SJSA1 (cell line): ENCODE results near the gene MRTO4. TPM values are rescaled to one million over a fixed set of nuclear protein-coding genes. Genes with fewer than 3 reads are reported as not detected.

Source experiments
- DNase-seq, 2 experiments: peaks; one replicate each; pipeline ENCODE4 v3.0.0-alpha.2; 2015 to 2020; ENCODE audit warnings: low spot score in 2 of 2, low read depth in 1 of 2
- H3K27ac ChIP-seq: fragments of 250-450 bp; sonication (Bioruptor Pico); 2 replicates; pipeline ENCODE4 v1.5.1; 2020; ENCODE audit warnings: mild to moderate bottlenecking, moderate library complexity
- H3K27me3 ChIP-seq: fragments of 250-450 bp; sonication (Bioruptor Pico); replicated peaks from 2 replicates; pipeline ENCODE4 v1.5.1; 2020; ENCODE audit warnings: mild to moderate bottlenecking, moderate library complexity
- H3K36me3 ChIP-seq: fragments of 250-450 bp; sonication (Bioruptor Pico); 2 replicates; pipeline ENCODE4 v1.5.1; 2020; ENCODE audit warnings: mild to moderate bottlenecking
- H3K4me1 ChIP-seq: fragments of 250-450 bp; sonication (Bioruptor Pico); replicated peaks from 2 replicates; pipeline ENCODE4 v1.6.1; 2021; ENCODE audit warnings: mild to moderate bottlenecking
- H3K4me3 ChIP-seq: fragments of 250-450 bp; sonication (Bioruptor Pico); 2 replicates; pipeline ENCODE4 v1.5.1; 2020; ENCODE audit warnings: mild to moderate bottlenecking
- H3K9me3 ChIP-seq: fragments of 250-450 bp; sonication (Bioruptor Pico); replicated peaks from 2 replicates; pipeline ENCODE4 v1.5.1; 2020; ENCODE audit warnings: mild to moderate bottlenecking
- total RNA-seq: library from RNA; depleted of rRNA; stranded (reverse); fragments of >200 nt; shearing (Covaris generic); gene quantifications from 2 replicates; pipeline ENCODE4 v1.2.3, GENCODE V29; 2014; rRNA removed

MRTO4 gene
- 59.9 and 60.0 TPM in 2 replicates for total RNA-seq

- Histone ChIP-seq H3K4me3 (peak within 1 kb of the TSS; percentile 80), H3K9me3 (no peaks in the 10 kb centered on the region), H3K27ac (peak within 1 kb of the TSS; percentile 90), H3K4me1 (peaks cover 18% of the 10 kb centered on the region), H3K36me3 (peaks cover 37% of the 10 kb centered on the region), H3K27me3 (no peaks in the 10 kb centered on the region)
- peak; percentile 89 to 92 for DNase-seq
These were observed at the start of gene MRTO4, which contains the start of gene EMC1 for GRCh38 chr1:19251305-19252196. Gene MRTO4 (plus strand): TSS chr1:19251805. CDS start chr1:19251836, 31 bp downstream. Gene EMC1 (minus strand): TSS chr1:19251524. CDS start chr1:19251509, 15 bp downstream.

- Histone ChIP-seq H3K36me3 (peaks cover 64% of the 10 kb centered on the region), H3K27ac (no peak overlapping the region), H3K27me3 (no peaks in the 10 kb centered on the region), H3K4me3 (no peak overlapping the region), H3K9me3 (no peaks in the 10 kb centered on the region), H3K4me1 (peaks cover 17% of the 10 kb centered on the region)
- no peak for DNase-seq
These were observed 49.2 kb upstream of the MRTO4 start for GRCh38 chr1:19202396-19202795.

- Histone ChIP-seq H3K9me3 (no peaks in the 10 kb centered on the region), H3K36me3 (peaks cover 60% of the 10 kb centered on the region), H3K4me1 (peaks cover 24% of the 10 kb centered on the region), H3K4me3 (no peak overlapping the region), H3K27me3 (no peaks in the 10 kb centered on the region), H3K27ac (no peak overlapping the region)
- DNase-seq, result no peak
These were observed 48.2 kb upstream of the MRTO4 start for GRCh38 chr1:19203440-19203839.

GRCh38 chr1:19204446-19205266, 46.9 kb upstream of the MRTO4 start:
- H3K27me3 ChIP-seq, result no peaks in the 10 kb centered on the region
- H3K27ac ChIP-seq, result no peak overlapping the region
- DNase-seq, result no peak
- H3K4me1 ChIP-seq, result peaks cover 26% of the 10 kb centered on the region
- no peaks in the 10 kb centered on the region for H3K9me3 ChIP-seq
- no peak overlapping the region for H3K4me3 ChIP-seq
- peaks cover 51% of the 10 kb centered on the region for H3K36me3 ChIP-seq

GRCh38 chr1:19205403-19205802, 46.2 kb upstream of the MRTO4 start:
- no peak overlapping the region for H3K4me3 ChIP-seq
- no peaks in the 10 kb centered on the region for H3K9me3 ChIP-seq
- peaks cover 26% of the 10 kb centered on the region for H3K4me1 ChIP-seq
- H3K27ac ChIP-seq, result no peak overlapping the region
- H3K27me3 ChIP-seq, result no peaks in the 10 kb centered on the region
- H3K36me3 ChIP-seq, result peaks cover 47% of the 10 kb centered on the region
- DNase-seq, result no peak

GRCh38 chr1:19205845-19206244, 45.8 kb upstream of the MRTO4 start:
- Histone ChIP-seq H3K4me3 (no peak overlapping the region), H3K27ac (no peak overlapping the region), H3K9me3 (no peaks in the 10 kb centered on the region), H3K27me3 (no peaks in the 10 kb centered on the region), H3K4me1 (peaks cover 27% of the 10 kb centered on the region), H3K36me3 (peaks cover 43% of the 10 kb centered on the region)
- no peak for DNase-seq

GRCh38 chr1:19206947-19207346, 44.7 kb upstream of the MRTO4 start:
- H3K4me1 ChIP-seq, result peaks cover 34% of the 10 kb centered on the region
- peaks cover 32% of the 10 kb centered on the region for H3K36me3 ChIP-seq

GRCh38 chr1:19208710-19209438, 42.7 kb upstream of the MRTO4 start:
- Histone ChIP-seq H3K4me3 (peak overlapping the region; percentile 92), H3K27ac (peak overlapping the region; percentile 88), H3K4me1 (peaks cover 25% of the 10 kb centered on the region), H3K36me3 (peaks cover 32% of the 10 kb centered on the region), H3K9me3 (no peaks in the 10 kb centered on the region), H3K27me3 (no peaks in the 10 kb centered on the region)
- DNase-seq, result peak in 1 of 2 experiments; percentile 50

More at GRCh38 chr1:19206947-19207346, 44.7 kb upstream of the MRTO4 start:
- H3K27ac ChIP-seq, result no peak overlapping the region
- no peaks in the 10 kb centered on the region for H3K9me3 ChIP-seq
- no peaks in the 10 kb centered on the region for H3K27me3 ChIP-seq
- no peak overlapping the region for H3K4me3 ChIP-seq
- DNase-seq, result no peak

- DNase-seq, result peak in 1 of 2 experiments; percentile 62
- H3K9me3 ChIP-seq, result no peaks in the 10 kb centered on the region
- peaks cover 24% of the 10 kb centered on the region for H3K4me1 ChIP-seq
- H3K27me3 ChIP-seq, result no peaks in the 10 kb centered on the region
- H3K4me3 ChIP-seq, result peak overlapping the region; percentile 92
- peaks cover 34% of the 10 kb centered on the region for H3K36me3 ChIP-seq
- peak overlapping the region; percentile 88 for H3K27ac ChIP-seq
These were observed 42.1 kb upstream of the MRTO4 start for GRCh38 chr1:19209439-19209989.

- peak; percentile 95 to 97 for DNase-seq
- Histone ChIP-seq H3K27me3 (no peaks in the 10 kb centered on the region), H3K36me3 (peaks cover 36% of the 10 kb centered on the region), H3K9me3 (no peaks in the 10 kb centered on the region), H3K27ac (peak within 1 kb of the TSS; percentile 88), H3K4me1 (peaks cover 17% of the 10 kb centered on the region), H3K4me3 (peak within 1 kb of the TSS; percentile 92)
These were observed 41.4 kb upstream of the MRTO4 start, which contains the start of gene UBR4 for GRCh38 chr1:19209990-19210771. Gene UBR4 (minus strand): TSS chr1:19210266. CDS start chr1:19210248, 18 bp downstream.

GRCh38 chr1:19210772-19211549, 40.6 kb upstream of the MRTO4 start:
- no peaks in the 10 kb centered on the region for H3K27me3 ChIP-seq
- no peak for DNase-seq
- H3K9me3 ChIP-seq, result no peaks in the 10 kb centered on the region
- H3K4me1 ChIP-seq, result peaks cover 16% of the 10 kb centered on the region
- peak overlapping the region; percentile 88 for H3K27ac ChIP-seq
- peak overlapping the region; percentile 92 for H3K4me3 ChIP-seq
- peaks cover 35% of the 10 kb centered on the region for H3K36me3 ChIP-seq

- no peak overlapping the region for H3K4me3 ChIP-seq
- no peaks in the 10 kb centered on the region for H3K27me3 ChIP-seq
- H3K4me1 ChIP-seq, result peaks cover 16% of the 10 kb centered on the region
- no peak for DNase-seq
- peaks cover 41% of the 10 kb centered on the region for H3K36me3 ChIP-seq
- H3K9me3 ChIP-seq, result no peaks in the 10 kb centered on the region
- H3K27ac ChIP-seq, result no peak overlapping the region
These were observed 39.4 kb upstream of the MRTO4 start for GRCh38 chr1:19212167-19212566.
